ENCODE results near the gene CERS6.

DNA sequence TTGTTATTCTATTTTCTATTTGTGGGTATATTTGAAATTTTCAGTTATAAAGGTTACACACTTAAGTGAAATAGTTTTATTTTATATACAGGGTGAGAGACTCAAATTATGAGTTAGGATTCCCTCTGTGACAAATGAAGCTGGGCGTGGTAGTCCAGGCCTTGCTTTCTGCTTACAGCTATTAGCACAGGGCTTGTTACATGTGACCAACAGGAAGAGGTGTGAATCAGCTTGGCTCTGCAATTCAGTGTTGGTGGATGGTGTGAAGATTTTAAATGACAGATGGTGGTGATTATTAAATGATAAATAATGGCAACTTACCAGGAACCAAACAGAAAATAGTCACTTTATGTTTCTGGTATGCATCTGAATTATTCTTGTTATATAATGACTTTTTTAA is 282.0 kb downstream of the CERS6 start:
- TF ChIP-seq, protein P1, sequence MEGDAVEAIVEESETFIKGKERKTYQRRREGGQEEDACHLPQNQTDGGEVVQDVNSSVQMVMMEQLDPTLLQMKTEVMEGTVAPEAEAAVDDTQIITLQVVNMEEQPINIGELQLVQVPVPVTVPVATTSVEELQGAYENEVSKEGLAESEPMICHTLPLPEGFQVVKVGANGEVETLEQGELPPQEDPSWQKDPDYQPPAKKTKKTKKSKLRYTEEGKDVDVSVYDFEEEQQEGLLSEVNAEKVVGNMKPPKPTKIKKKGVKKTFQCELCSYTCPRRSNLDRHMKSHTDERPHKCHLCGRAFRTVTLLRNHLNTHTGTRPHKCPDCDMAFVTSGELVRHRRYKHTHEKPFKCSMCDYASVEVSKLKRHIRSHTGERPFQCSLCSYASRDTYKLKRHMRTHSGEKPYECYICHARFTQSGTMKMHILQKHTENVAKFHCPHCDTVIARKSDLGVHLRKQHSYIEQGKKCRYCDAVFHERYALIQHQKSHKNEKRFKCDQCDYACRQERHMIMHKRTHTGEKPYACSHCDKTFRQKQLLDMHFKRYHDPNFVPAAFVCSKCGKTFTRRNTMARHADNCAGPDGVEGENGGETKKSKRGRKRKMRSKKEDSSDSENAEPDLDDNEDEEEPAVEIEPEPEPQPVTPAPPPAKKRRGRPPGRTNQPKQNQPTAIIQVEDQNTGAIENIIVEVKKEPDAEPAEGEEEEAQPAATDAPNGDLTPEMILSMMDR (IDR thresholded peaks at IDR 0.05), result no peak
- TF ChIP-seq POLR2A (IDR thresholded peaks at IDR 0.05), result no peak

All from esophagus squamous epithelium (tissue), 4 donors.